HCT116 (cell line): ENCODE measurements around the gene PKNOX2. TPM values are rescaled to one million over a fixed set of nuclear protein-coding genes. Genes with fewer than 3 reads are reported as not detected.

Experiments
- ATAC-seq: fragments of 200-7000 bp; cut with Tn5 transposase; 2 replicates; pipeline ENCODE4 v1.9.1; 2020; ENCODE audit warnings: mild to moderate bottlenecking, moderate library complexity
- BruUV-seq: library from RNA; stranded (reverse); fragments of 400-500 nt; replicated peaks from 2 replicates; lab custom pipeline; 2021; lab: Mats Ljungman, UMichigan
- CTCF ChIA-PET: fragments of 300-600 bp; sonication (Branson Sonifier 250); formaldehyde crosslinking; loops from one replicate; lab custom pipeline; 2021; ENCODE audit warnings: antibody characterized with exemption; lab: Charles Lee
- POLR2A ChIA-PET: fragments of 300-600, 350-600 bp; sonication (Branson Sonifier 250); formaldehyde crosslinking; loops from one replicate; lab custom pipeline; 2021; ENCODE audit warnings: antibody characterized with exemption; lab: Charles Lee
- RAD21 ChIA-PET, 2 experiments: fragments of 300-600 bp; sonication (Branson Sonifier 250); formaldehyde crosslinking; loops; one replicate each; lab custom pipeline; 2023; ENCODE audit warnings: low total read pairs in 2 of 2; ENCODE audit not compliant: uncharacterized antibody in 2 of 2, unreplicated experiment in 2 of 2, low non-redundant PET in 1 of 2; lab: Charles Lee
- DNase-seq: peaks from one replicate; pipeline ENCODE4 v3.0.0-alpha.2; 2010; ENCODE audit warnings: low read depth, low spot score
- H2AFZ ChIP-seq: fragments of 200-600 bp; shearing (Covaris generic), sonication (generic); 2 replicates; pipeline ENCODE4 v1.6.1; 2017; ENCODE audit warnings: low read depth, mixed run types, mixed read lengths, antibody characterized with exemption, low read length; ENCODE audit not compliant: poor library complexity, severe bottlenecking
- H3K27ac ChIP-seq: 2 replicates; pipeline ENCODE4 v1.5.1; 2012; ENCODE audit warnings: low read depth, low read length
- H3K27me3 ChIP-seq: fragments of 200-600 bp; sonication (generic); 2 replicates; pipeline ENCODE4 v1.6.1; 2016; ENCODE audit warnings: mixed run types, low read length, mixed read lengths; ENCODE audit not compliant: insufficient read depth
- H3K36me3 ChIP-seq, 2 experiments: fragments of 200-500 bp in 1 of 2; fragments of 200-600 bp in 1 of 2; sonication (Bioruptor generic) in 1 of 2; sonication (generic) in 1 of 2; 2 replicates each; pipeline versions ENCODE4 v1.5.1 to v1.6.1; 2014 to 2016; ENCODE audit warnings: low read length in 2 of 2, inconsistent platforms in 1 of 2, mixed read lengths in 1 of 2, mixed run types in 1 of 2; ENCODE audit not compliant: insufficient read depth in 2 of 2, control insufficient read depth in 1 of 2
- H3K4me1 ChIP-seq, 2 experiments: fragments of 200-600 bp in 1 of 2; sonication (generic) in 1 of 2; 2 replicates each; pipeline versions ENCODE4 v1.5.1 to v1.6.1; 2012 to 2017; ENCODE audit warnings: low read length in 2 of 2, inconsistent platforms in 1 of 2, mild to moderate bottlenecking in 1 of 2, mixed read lengths in 1 of 2, mixed run types in 1 of 2, moderate library complexity in 1 of 2; ENCODE audit not compliant: insufficient read depth in 2 of 2, control insufficient read depth in 1 of 2
- H3K4me2 ChIP-seq: fragments of 200-600 bp; sonication (generic); 2 replicates; pipeline ENCODE4 v1.6.1; 2017; ENCODE audit warnings: mixed run types, low read length, mixed read lengths
- H3K4me3 ChIP-seq, 2 experiments: fragments of 200-600 bp in 1 of 2; sonication (generic) in 1 of 2; replicated peaks in 1 of 2; 2 replicates each; pipeline ENCODE4 v1.5.1; 2011 to 2016; ENCODE audit warnings: low read length in 2 of 2, control low read depth in 1 of 2, low read depth in 1 of 2, mild to moderate bottlenecking in 1 of 2, mixed read lengths in 1 of 2, mixed run types in 1 of 2
- H3K79me2 ChIP-seq: fragments of 200-600 bp; sonication (generic); 2 replicates; pipeline ENCODE4 v1.6.1; 2017; ENCODE audit warnings: mild to moderate bottlenecking, mixed run types, low read length, moderate library complexity, mixed read lengths; ENCODE audit not compliant: insufficient read depth
- H3K9ac ChIP-seq: fragments of 200-600 bp; sonication (generic); 2 replicates; pipeline ENCODE4 v1.6.1; 2016; ENCODE audit warnings: low read length, mixed read lengths
- H3K9me2 ChIP-seq: fragments of 200-600 bp; sonication (generic), shearing (Covaris generic); 2 replicates; pipeline ENCODE4 v1.6.1; 2017; ENCODE audit warnings: mixed run types, mild to moderate bottlenecking, moderate library complexity; ENCODE audit not compliant: insufficient read depth
- H3K9me3 ChIP-seq, 2 experiments: fragments of 200-500 bp in 1 of 2; fragments of 200-600 bp in 1 of 2; sonication (Bioruptor generic) in 1 of 2; sonication (generic) in 1 of 2; 2 replicates each; pipeline ENCODE4 v1.6.1; 2014 to 2017; ENCODE audit warnings: low read length in 2 of 2, mixed read lengths in 2 of 2, inconsistent platforms in 1 of 2, low read depth in 1 of 2, mild to moderate bottlenecking in 1 of 2, mixed run types in 1 of 2, moderate library complexity in 1 of 2; ENCODE audit not compliant: control insufficient read depth in 1 of 2, insufficient read depth in 1 of 2
- H4K20me1 ChIP-seq: fragments of 200-600 bp; sonication (generic), shearing (Covaris generic); 2 replicates; pipeline ENCODE4 v1.6.1; 2017; ENCODE audit warnings: mixed run types, mild to moderate bottlenecking, moderate library complexity; ENCODE audit not compliant: insufficient read depth
- CBX3 ChIP-seq: IDR thresholded peaks from 2 replicates; pipeline ENCODE4 v1.6.1; 2012; ENCODE audit warnings: low read depth
- CEBPB ChIP-seq: IDR thresholded peaks from 2 replicates; pipeline ENCODE4 v1.6.1; 2012; ENCODE audit warnings: low read depth
- EGR1 ChIP-seq: IDR thresholded peaks from 2 replicates; pipeline ENCODE4 v1.6.1; 2012; ENCODE audit warnings: low read depth
- EZH2 ChIP-seq: fragments of 200-600 bp; sonication (generic); IDR thresholded peaks from 2 replicates; pipeline ENCODE4 v1.6.1; 2017; ENCODE audit warnings: antibody characterized with exemption, mixed run types
- EZH2phosphoT487 ChIP-seq: fragments of 200-600 bp; IDR thresholded peaks from 2 replicates; pipeline ENCODE4 v1.6.1; 2018; ENCODE audit warnings: antibody characterized with exemption, borderline replicate concordance
- JUND ChIP-seq: IDR thresholded peaks from 2 replicates; pipeline ENCODE4 v1.6.1; 2012
- POLR2AphosphoS5 ChIP-seq: IDR thresholded peaks from 2 replicates; pipeline ENCODE4 v1.6.1; 2011; ENCODE audit warnings: mild to moderate bottlenecking, low read depth, low read length, moderate library complexity
- RAD21 ChIP-seq: IDR thresholded peaks from 2 replicates; pipeline ENCODE4 v1.6.1; 2012; ENCODE audit warnings: low read depth, mild to moderate bottlenecking
- SIN3A ChIP-seq: IDR thresholded peaks from 2 replicates; pipeline ENCODE4 v1.6.1; 2012; ENCODE audit warnings: low read depth
- SP1 ChIP-seq: IDR thresholded peaks from 2 replicates; pipeline ENCODE4 v1.6.1; 2012; ENCODE audit warnings: low read depth
- SRF ChIP-seq: IDR thresholded peaks from 2 replicates; pipeline ENCODE4 v1.6.1; 2012; ENCODE audit warnings: low read depth
- TCF7L2 ChIP-seq: IDR thresholded peaks from 2 replicates; pipeline ENCODE4 v1.7.0; 2011; ENCODE audit warnings: borderline replicate concordance, inconsistent platforms; ENCODE audit not compliant: insufficient read depth, insufficient read length; ENCODE audit errors: extremely low read depth
- YY1 ChIP-seq: IDR thresholded peaks from 2 replicates; pipeline ENCODE4 v1.6.1; 2011; ENCODE audit warnings: low read length, low read depth, moderate library complexity, mild to moderate bottlenecking; ENCODE audit not compliant: insufficient replicate concordance; ENCODE audit errors: extremely low read depth
- ZNF274 ChIP-seq: fragments of 200-500 bp; sonication (Bioruptor generic); IDR thresholded peaks from 2 replicates; pipeline ENCODE4 v1.6.1; 2014; ENCODE audit warnings: mild to moderate bottlenecking, low read depth, low read length, inconsistent platforms
- intact Hi-C: fragments of 100-400 bp; cut with micrococcal nuclease; formaldehyde crosslinking; loops from 2 replicates; pipeline ENCODE4 v1.10.0; 2022
- total RNA-seq: library from RNA; stranded (reverse); gene quantifications from one replicate; pipeline ENCODE4 v1.2.1, GENCODE V29; 2021; ENCODE audit not compliant: unreplicated experiment
- TF ChIP-seq, protein P1 (sequence below), 3 experiments: fragments of 200-600 bp in 1 of 3; sonication (generic) in 1 of 3; IDR thresholded peaks in 2 of 3; conservative IDR thresholded peaks in 1 of 3; 2 replicates each; pipeline ENCODE4 v1.5.1; 2012 to 2017; ENCODE audit warnings: low read depth in 2 of 3, low read length in 2 of 3, antibody characterized with exemption in 1 of 3, borderline replicate concordance in 1 of 3, control low read depth in 1 of 3, mild to moderate bottlenecking in 1 of 3, mixed read lengths in 1 of 3, mixed run types in 1 of 3, moderate library complexity in 1 of 3; ENCODE audit not compliant: insufficient read depth in 1 of 3
- TF ChIP-seq, protein P2 (sequence below): IDR thresholded peaks from 2 replicates; pipeline ENCODE4 v1.6.1; 2012
- TF ChIP-seq, protein P3 (sequence below): IDR thresholded peaks from 2 replicates; pipeline ENCODE4 v1.6.1; 2012
- TF ChIP-seq, protein P4 (sequence below): IDR thresholded peaks from 2 replicates; pipeline ENCODE4 v1.6.1; 2012; ENCODE audit warnings: low read depth

Gene PKNOX2
- total RNA-seq, 1 experiment from 2014 or later, result 0.20 TPM

DNA sequence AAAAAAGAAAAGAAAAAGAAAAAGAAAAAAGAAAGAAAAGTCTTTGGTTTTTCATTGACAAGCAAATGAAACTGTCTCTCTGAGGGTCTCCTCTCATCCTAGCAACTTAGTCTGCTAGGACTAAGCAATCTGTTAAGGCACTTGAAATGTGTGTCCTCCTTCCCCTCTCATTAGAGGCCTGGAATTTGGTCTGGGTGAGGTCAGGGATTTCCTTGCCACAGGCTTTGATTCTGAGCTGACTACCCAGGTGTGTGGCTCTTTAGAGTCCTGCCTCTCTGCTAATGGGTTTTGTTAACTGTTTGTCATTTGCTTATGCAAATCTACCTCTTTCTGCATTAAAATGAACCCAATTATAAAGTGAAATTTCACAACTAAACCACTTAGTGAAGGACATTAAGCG, 18.3 kb upstream of the PKNOX2 start:
- peaks cover 0 to 2% of the 10 kb centered on the region in 2 experiments; a peak in 1 of 4 replicates for H3K4me1 ChIP-seq
- no TSS peak for BruUV-seq
- ChIA-PET POLR2A (no interaction called here), CTCF (no interaction called here), RAD21 (no interaction called here)
- intact Hi-C loops, result loop anchor here (10.0 kb wide), 2 partner anchors 199 to 259 kb away; no protein-coding TSS in a partner anchor
- H3K4me3 ChIP-seq, result no peak overlapping the region
- H3K4me2 ChIP-seq, result no peak overlapping the region
- no peaks in the 10 kb centered on the region for H3K27me3 ChIP-seq
- H2AFZ ChIP-seq, result no peak overlapping the region
- H3K9me3 ChIP-seq, result no peaks in the 10 kb centered on the region
- H3K9ac ChIP-seq, result no peak overlapping the region
- H3K27ac ChIP-seq, result no peak overlapping the region
- no peak for TF ChIP-seq POLR2AphosphoS5
- TF ChIP-seq, protein P1, sequence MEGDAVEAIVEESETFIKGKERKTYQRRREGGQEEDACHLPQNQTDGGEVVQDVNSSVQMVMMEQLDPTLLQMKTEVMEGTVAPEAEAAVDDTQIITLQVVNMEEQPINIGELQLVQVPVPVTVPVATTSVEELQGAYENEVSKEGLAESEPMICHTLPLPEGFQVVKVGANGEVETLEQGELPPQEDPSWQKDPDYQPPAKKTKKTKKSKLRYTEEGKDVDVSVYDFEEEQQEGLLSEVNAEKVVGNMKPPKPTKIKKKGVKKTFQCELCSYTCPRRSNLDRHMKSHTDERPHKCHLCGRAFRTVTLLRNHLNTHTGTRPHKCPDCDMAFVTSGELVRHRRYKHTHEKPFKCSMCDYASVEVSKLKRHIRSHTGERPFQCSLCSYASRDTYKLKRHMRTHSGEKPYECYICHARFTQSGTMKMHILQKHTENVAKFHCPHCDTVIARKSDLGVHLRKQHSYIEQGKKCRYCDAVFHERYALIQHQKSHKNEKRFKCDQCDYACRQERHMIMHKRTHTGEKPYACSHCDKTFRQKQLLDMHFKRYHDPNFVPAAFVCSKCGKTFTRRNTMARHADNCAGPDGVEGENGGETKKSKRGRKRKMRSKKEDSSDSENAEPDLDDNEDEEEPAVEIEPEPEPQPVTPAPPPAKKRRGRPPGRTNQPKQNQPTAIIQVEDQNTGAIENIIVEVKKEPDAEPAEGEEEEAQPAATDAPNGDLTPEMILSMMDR (IDR thresholded peaks at IDR 0.05 in 2 of 3, conservative IDR thresholded peaks at IDR 0.05 in 1 of 3; ENCODE audit: borderline replicate concordance in 1 of 3, insufficient read depth in 1 of 3, low read depth in 2 of 3, low read length in 2 of 3), result no peak
- TF ChIP-seq EGR1, result no peak
- TF ChIP-seq EZH2phosphoT487, result no peak
- TF ChIP-seq, protein P2, sequence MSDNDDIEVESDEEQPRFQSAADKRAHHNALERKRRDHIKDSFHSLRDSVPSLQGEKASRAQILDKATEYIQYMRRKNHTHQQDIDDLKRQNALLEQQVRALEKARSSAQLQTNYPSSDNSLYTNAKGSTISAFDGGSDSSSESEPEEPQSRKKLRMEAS, result no peak
- TF ChIP-seq ZNF274, result no peak
- no peak for TF ChIP-seq SIN3A
- TF ChIP-seq SRF, result no peak
- TF ChIP-seq, protein P3, sequence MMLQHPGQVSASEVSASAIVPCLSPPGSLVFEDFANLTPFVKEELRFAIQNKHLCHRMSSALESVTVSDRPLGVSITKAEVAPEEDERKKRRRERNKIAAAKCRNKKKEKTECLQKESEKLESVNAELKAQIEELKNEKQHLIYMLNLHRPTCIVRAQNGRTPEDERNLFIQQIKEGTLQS, result no peak
- no peak for TF ChIP-seq CEBPB
- TF ChIP-seq YY1, result no peak
- TF ChIP-seq EZH2, result no peak
- no peak for TF ChIP-seq CBX3
- TF ChIP-seq JUND, result no peak
- no peak for TF ChIP-seq RAD21
- TF ChIP-seq, protein P4, sequence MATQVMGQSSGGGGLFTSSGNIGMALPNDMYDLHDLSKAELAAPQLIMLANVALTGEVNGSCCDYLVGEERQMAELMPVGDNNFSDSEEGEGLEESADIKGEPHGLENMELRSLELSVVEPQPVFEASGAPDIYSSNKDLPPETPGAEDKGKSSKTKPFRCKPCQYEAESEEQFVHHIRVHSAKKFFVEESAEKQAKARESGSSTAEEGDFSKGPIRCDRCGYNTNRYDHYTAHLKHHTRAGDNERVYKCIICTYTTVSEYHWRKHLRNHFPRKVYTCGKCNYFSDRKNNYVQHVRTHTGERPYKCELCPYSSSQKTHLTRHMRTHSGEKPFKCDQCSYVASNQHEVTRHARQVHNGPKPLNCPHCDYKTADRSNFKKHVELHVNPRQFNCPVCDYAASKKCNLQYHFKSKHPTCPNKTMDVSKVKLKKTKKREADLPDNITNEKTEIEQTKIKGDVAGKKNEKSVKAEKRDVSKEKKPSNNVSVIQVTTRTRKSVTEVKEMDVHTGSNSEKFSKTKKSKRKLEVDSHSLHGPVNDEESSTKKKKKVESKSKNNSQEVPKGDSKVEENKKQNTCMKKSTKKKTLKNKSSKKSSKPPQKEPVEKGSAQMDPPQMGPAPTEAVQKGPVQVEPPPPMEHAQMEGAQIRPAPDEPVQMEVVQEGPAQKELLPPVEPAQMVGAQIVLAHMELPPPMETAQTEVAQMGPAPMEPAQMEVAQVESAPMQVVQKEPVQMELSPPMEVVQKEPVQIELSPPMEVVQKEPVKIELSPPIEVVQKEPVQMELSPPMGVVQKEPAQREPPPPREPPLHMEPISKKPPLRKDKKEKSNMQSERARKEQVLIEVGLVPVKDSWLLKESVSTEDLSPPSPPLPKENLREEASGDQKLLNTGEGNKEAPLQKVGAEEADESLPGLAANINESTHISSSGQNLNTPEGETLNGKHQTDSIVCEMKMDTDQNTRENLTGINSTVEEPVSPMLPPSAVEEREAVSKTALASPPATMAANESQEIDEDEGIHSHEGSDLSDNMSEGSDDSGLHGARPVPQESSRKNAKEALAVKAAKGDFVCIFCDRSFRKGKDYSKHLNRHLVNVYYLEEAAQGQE, result no peak
- TF ChIP-seq SP1, result no peak
- no peak for TF ChIP-seq TCF7L2
- H3K36me3 ChIP-seq, result no peaks in the 10 kb centered on the region
- H4K20me1 ChIP-seq, result no peaks in the 10 kb centered on the region
- H3K9me2 ChIP-seq, result no peaks in the 10 kb centered on the region
- ATAC-seq, result no peak
- H3K79me2 ChIP-seq, result no peaks in the 10 kb centered on the region
- no peak for DNase-seq
